Uterus (tissue), 2 donors: ENCODE data around the gene PICK1.

Experiments used
- CTCF ChIP-seq, 4 experiments: fragments of 200-600 bp in 2 of 4; fragments of 450-650 bp in 2 of 4; sonication (generic) in 2 of 4; IDR thresholded peaks; one replicate each; pipeline ENCODE4 v1.5.1; 2016 to 2019; ENCODE audit warnings: antibody characterized with exemption in 4 of 4, mild to moderate bottlenecking in 2 of 4, moderate library complexity in 1 of 4
- POLR2A ChIP-seq, 2 donors: fragments of 450-650 bp; IDR thresholded peaks; one replicate each; pipeline ENCODE4 v1.6.1; 2016; ENCODE audit warnings: antibody characterized with exemption in 2 of 2, mild to moderate bottlenecking in 1 of 2, moderate library complexity in 1 of 2

- TF ChIP-seq CTCF (IDR thresholded peaks at IDR 0.05) (no peak), POLR2A (IDR thresholded peaks at IDR 0.05) (no peak)
Measured at GRCh38 chr22:38025514-38025913, 31.7 kb upstream of the PICK1 start.
